Neural progenitor cell (in vitro differentiated cells): Measurements from ENCODE around the gene SMARCA4. TPM values are rescaled to one million over a fixed set of nuclear protein-coding genes. Genes with fewer than 3 reads are reported as not detected.
"Not testable (repeated sequence)": the region's sequence is repeated elsewhere in the genome, so short reads cannot be mapped to it uniquely, and the experiment has no call there.

ENCODE experiments used
- DNase-seq: peaks from one replicate; pipeline ENCODE4 v3.0.0-alpha.2; 2016; ENCODE audit warnings: low spot score
- H2AFZ ChIP-seq: fragments of 200-600 bp; sonication (generic); replicated peaks from 2 replicates; pipeline ENCODE4 v1.6.1; 2016; ENCODE audit warnings: antibody characterized with exemption
- H3F3A ChIP-seq: fragments of 200-600 bp; sonication (generic); 2 replicates; pipeline ENCODE4 v1.6.1; 2016; ENCODE audit warnings: antibody characterized with exemption, low read depth
- H3K27ac ChIP-seq: fragments of 200-600 bp; sonication (generic); 2 replicates; pipeline ENCODE4 v1.5.1; 2016; ENCODE audit warnings: mild to moderate bottlenecking
- H3K27me3 ChIP-seq: fragments of 200-600 bp; sonication (generic); 2 replicates; pipeline ENCODE4 v1.6.1; 2016; ENCODE audit warnings: mild to moderate bottlenecking, moderate library complexity
- H3K36me3 ChIP-seq: fragments of 200-600 bp; sonication (generic); 2 replicates; pipeline ENCODE4 v1.5.1; 2016
- H3K4me1 ChIP-seq: fragments of 200-600 bp; sonication (generic); 2 replicates; pipeline ENCODE4 v1.6.1; 2016; ENCODE audit warnings: mixed run types
- H3K4me2 ChIP-seq: fragments of 200-600 bp; sonication (generic); 2 replicates; pipeline ENCODE4 v1.6.1; 2016
- H3K4me3 ChIP-seq: fragments of 200-600 bp; sonication (generic); 2 replicates; pipeline ENCODE4 v1.5.1; 2016
- H3K79me2 ChIP-seq: fragments of 200-600 bp; sonication (generic); 2 replicates; pipeline ENCODE4 v1.6.1; 2016; ENCODE audit warnings: low read depth
- H3K9ac ChIP-seq: fragments of 200-600 bp; sonication (generic); 2 replicates; pipeline ENCODE4 v1.6.1; 2016
- H3K9me3 ChIP-seq: fragments of 200-600 bp; sonication (generic); 2 replicates; pipeline ENCODE4 v1.5.1; 2016; ENCODE audit warnings: low read depth
- H4K20me1 ChIP-seq: fragments of 200-600 bp; sonication (generic); 2 replicates; pipeline ENCODE4 v1.6.1; 2016; ENCODE audit warnings: low read depth
- H3K27ac Mint-ChIP-seq: 3 replicates; pipeline ENCODE4 v1.8.0; 2021; ENCODE audit warnings: mixed read lengths
- H3K27me3 Mint-ChIP-seq: 2 replicates; pipeline ENCODE4 v1.8.0; 2022; ENCODE audit warnings: low read depth, mild to moderate bottlenecking, inconsistent platforms, moderate library complexity, mixed read lengths; ENCODE audit not compliant: insufficient read depth
- H3K36me3 Mint-ChIP-seq: 3 replicates; pipeline ENCODE4 v1.8.0; 2021; ENCODE audit warnings: mixed read lengths
- H3K4me1 Mint-ChIP-seq: 3 replicates; pipeline ENCODE4 v1.8.0; 2021; ENCODE audit warnings: mixed read lengths
- H3K4me3 Mint-ChIP-seq: 3 replicates; pipeline ENCODE4 v1.8.0; 2021; ENCODE audit warnings: mild to moderate bottlenecking, moderate library complexity, mixed read lengths
- H3K9me3 Mint-ChIP-seq: 3 replicates; pipeline ENCODE4 v1.8.0; 2020; ENCODE audit warnings: mixed read lengths
- EZH2 ChIP-seq: fragments of 200-600 bp; sonication (generic); IDR thresholded peaks from 2 replicates; pipeline ENCODE4 v1.6.1; 2017; ENCODE audit warnings: antibody characterized with exemption, mild to moderate bottlenecking, moderate library complexity
- EZH2phosphoT487 ChIP-seq: fragments of 200-600 bp; sonication (generic); IDR thresholded peaks from 2 replicates; pipeline ENCODE4 v1.6.1; 2017; ENCODE audit warnings: antibody characterized with exemption
- total RNA-seq: library from RNA; depleted of rRNA; stranded (reverse); fragments of >200 nt; gene quantifications from 2 replicates; pipeline ENCODE4 v1.2.3, GENCODE V29; 2015; ENCODE audit warnings: low replicate concordance
- TF ChIP-seq, protein P1 (sequence below): fragments of 200-600 bp; sonication (generic); IDR thresholded peaks from 2 replicates; pipeline ENCODE4 v1.5.1; 2017; ENCODE audit warnings: antibody characterized with exemption, mild to moderate bottlenecking

Gene SMARCA4
- total RNA-seq, 1 donor from 2014 or later, result 169 TPM

DNA sequence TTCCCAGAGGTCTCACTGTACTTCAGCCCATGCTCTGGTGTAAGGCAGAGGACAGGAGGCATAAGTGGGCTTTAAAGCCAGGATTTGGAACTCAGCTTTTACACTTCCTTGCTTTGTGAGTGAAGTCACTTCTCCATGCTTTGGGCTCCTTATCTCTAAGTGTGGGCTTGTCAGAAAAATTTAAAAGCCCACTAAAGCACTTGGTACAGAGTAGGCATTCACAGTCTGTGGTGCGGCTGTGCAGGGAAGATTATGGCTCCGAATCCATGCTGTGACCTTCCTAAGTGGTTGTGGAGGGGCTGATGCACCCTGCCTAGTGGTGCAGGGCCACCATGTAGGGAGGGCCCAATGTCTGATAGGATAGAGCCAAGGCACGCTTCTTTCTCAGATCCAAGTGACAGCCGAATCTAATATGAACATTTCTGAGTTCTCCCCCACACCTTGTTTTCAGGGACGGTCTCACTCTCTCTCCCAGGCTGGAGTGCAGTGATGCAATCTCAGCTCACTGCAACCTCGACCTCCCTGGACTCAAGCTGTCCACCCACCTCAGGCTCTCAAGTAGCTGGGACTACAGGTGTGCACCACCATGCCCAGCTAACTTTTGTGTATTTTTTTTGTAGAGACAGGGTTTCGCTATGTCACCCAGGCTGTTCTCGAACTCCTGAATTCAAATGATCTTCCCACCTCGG, 25.3 kb upstream of the SMARCA4 start:
- Histone ChIP-seq H3K9ac (no peak overlapping the region), H2AFZ (no peak overlapping the region), H3K9me3 (no peaks in the 10 kb centered on the region), H4K20me1 (no peaks in the 10 kb centered on the region), H3K4me1 (no peaks in the 10 kb centered on the region), H3K4me2 (no peak overlapping the region), H3K79me2 (peaks cover 24% of the 10 kb centered on the region), H3K36me3 (no peaks in the 10 kb centered on the region), H3K4me3 (no peak overlapping the region), H3F3A (peaks cover 13% of the 10 kb centered on the region), H3K27me3 (no peaks in the 10 kb centered on the region), H3K27ac (no peak overlapping the region)
- H3K4me3 Mint-ChIP-seq, result no peak overlapping the region
- peaks cover 5% of the 10 kb centered on the region for H3K4me1 Mint-ChIP-seq
- peaks cover 5% of the 10 kb centered on the region for H3K27me3 Mint-ChIP-seq
- H3K36me3 Mint-ChIP-seq, result no peaks in the 10 kb centered on the region
- no peaks in the 10 kb centered on the region for H3K9me3 Mint-ChIP-seq
- DNase-seq, result no peak
- TF ChIP-seq, protein P1, sequence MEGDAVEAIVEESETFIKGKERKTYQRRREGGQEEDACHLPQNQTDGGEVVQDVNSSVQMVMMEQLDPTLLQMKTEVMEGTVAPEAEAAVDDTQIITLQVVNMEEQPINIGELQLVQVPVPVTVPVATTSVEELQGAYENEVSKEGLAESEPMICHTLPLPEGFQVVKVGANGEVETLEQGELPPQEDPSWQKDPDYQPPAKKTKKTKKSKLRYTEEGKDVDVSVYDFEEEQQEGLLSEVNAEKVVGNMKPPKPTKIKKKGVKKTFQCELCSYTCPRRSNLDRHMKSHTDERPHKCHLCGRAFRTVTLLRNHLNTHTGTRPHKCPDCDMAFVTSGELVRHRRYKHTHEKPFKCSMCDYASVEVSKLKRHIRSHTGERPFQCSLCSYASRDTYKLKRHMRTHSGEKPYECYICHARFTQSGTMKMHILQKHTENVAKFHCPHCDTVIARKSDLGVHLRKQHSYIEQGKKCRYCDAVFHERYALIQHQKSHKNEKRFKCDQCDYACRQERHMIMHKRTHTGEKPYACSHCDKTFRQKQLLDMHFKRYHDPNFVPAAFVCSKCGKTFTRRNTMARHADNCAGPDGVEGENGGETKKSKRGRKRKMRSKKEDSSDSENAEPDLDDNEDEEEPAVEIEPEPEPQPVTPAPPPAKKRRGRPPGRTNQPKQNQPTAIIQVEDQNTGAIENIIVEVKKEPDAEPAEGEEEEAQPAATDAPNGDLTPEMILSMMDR, result no peak
- TF ChIP-seq EZH2phosphoT487 (no peak), EZH2 (no peak)
- H3K27ac Mint-ChIP-seq, result no peak overlapping the region

DNA sequence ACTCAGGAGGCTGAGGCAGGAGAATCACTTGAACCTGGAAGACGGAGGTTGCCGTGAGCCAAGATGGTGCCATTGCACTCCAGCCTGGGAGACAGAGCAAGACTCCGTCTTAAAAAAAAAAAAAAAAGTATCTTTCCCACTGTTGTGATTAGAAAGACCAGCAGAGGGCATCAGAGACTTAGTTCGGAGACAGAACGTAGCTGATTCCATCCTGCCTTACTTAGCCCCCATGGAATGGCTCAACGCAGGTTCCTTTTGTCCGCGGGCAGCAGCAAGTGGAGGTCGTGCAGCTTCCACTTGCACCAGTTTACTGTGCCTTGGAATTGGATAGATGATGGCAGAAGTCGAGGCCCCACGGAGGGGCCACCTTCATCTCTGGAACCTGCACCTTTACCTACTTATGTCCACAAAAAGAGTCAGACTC, 24.2 kb upstream of the SMARCA4 start:
- Histone ChIP-seq H3K4me2 (no peak overlapping the region), H2AFZ (peak overlapping the region; percentile 96), H3K27ac (no peak overlapping the region), H3K9me3 (no peaks in the 10 kb centered on the region), H3K4me1 (no peaks in the 10 kb centered on the region), H3F3A (peaks cover 15% of the 10 kb centered on the region), H3K27me3 (no peaks in the 10 kb centered on the region), H3K9ac (no peak overlapping the region), H4K20me1 (no peaks in the 10 kb centered on the region), H3K79me2 (peaks cover 15% of the 10 kb centered on the region), H3K36me3 (no peaks in the 10 kb centered on the region), H3K4me3 (no peak overlapping the region)
- TF ChIP-seq, protein P1, result peak; percentile 75
- TF ChIP-seq EZH2 (no peak), EZH2phosphoT487 (no peak)
- no peaks in the 10 kb centered on the region for H3K36me3 Mint-ChIP-seq
- DNase-seq, result peak; percentile 96
- no peak overlapping the region for H3K4me3 Mint-ChIP-seq
- peak overlapping the region; percentile 74 for H3K27ac Mint-ChIP-seq
- H3K9me3 Mint-ChIP-seq, result no peaks in the 10 kb centered on the region
- peaks cover 9% of the 10 kb centered on the region for H3K27me3 Mint-ChIP-seq
- peaks cover 5% of the 10 kb centered on the region for H3K4me1 Mint-ChIP-seq

DNA sequence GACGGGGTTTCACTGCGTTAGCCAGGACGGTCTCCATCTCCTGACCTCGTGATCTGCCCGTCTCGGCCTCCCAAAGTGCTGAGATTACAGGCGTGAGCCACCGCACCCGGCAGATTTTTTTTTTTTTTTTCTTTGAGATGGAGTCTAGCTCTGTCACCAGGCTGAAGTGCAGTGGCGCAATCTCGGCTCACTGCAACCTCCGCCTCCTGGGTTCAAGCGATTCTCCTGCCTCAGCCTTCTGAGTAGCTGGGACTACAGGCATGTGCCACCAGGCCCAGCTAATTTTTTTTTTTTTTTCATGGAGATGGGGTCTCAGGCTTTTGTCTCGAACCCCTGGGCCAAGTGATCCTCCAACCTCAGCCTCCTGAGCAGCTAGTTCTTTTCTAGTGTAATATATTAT, 19.2 kb upstream of the SMARCA4 start:
- H3K36me3 ChIP-seq, H4K20me1 ChIP-seq, H3K4me2 ChIP-seq, H3K27me3 Mint-ChIP-seq, H3K36me3 Mint-ChIP-seq, H3K4me1 ChIP-seq, H3K27ac ChIP-seq, H3K9me3 ChIP-seq, H3K27ac Mint-ChIP-seq, H3K27me3 ChIP-seq, DNase-seq, H3K9ac ChIP-seq, H3K4me3 ChIP-seq, H3K9me3 Mint-ChIP-seq, H3K79me2 ChIP-seq, H3K4me3 Mint-ChIP-seq: not testable (repeated sequence)
- peak overlapping the region; percentile 39 for H2AFZ ChIP-seq
- peaks cover 14% of the 10 kb centered on the region for H3F3A ChIP-seq
- H3K4me1 Mint-ChIP-seq, result peaks cover 14% of the 10 kb centered on the region

DNA sequence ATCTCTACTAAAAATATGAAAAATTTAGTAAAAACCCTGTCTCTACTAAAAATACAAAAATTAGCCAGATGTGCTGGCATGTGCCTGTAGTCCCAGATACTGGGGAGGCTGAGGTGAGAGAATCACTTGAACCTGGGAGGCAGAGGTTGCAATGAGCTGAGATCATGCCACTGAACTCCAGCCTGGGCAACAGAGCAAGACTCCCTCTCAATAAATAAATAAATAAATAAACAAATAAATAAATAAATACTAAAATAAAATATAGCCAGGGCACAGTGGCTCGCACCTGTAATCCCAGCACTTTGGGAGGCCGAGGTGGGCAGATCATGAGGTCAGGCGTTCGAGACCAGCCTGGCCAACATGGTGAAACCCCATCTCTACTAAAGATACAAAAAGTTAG, 17.4 kb upstream of the SMARCA4 start:
- not testable (repeated sequence) for H3K36me3 Mint-ChIP-seq, H3K9me3 Mint-ChIP-seq, H3K9me3 ChIP-seq, H3K27ac ChIP-seq, H3K4me2 ChIP-seq, H3K4me3 ChIP-seq, H3K79me2 ChIP-seq, H3K9ac ChIP-seq, H3K27ac Mint-ChIP-seq, H2AFZ ChIP-seq, DNase-seq, H3K4me1 ChIP-seq, H3K4me3 Mint-ChIP-seq, H3K27me3 ChIP-seq, H3K27me3 Mint-ChIP-seq, H3K36me3 ChIP-seq, H4K20me1 ChIP-seq
- peaks cover 14% of the 10 kb centered on the region for H3F3A ChIP-seq
- peaks cover 11% of the 10 kb centered on the region for H3K4me1 Mint-ChIP-seq
